HL-60 (cell line): Measurements from ENCODE around the gene ZNF444.

ENCODE experiments used
- CTCF ChIP-seq: IDR thresholded peaks from one replicate; pipeline ENCODE4 v1.5.1; 2011; ENCODE audit warnings: low read length, control low read depth, inconsistent platforms; ENCODE audit not compliant: insufficient read depth
- REST ChIP-seq: IDR thresholded peaks from 2 replicates; pipeline ENCODE4 v1.6.1; 2012; ENCODE audit warnings: low read depth; ENCODE audit not compliant: insufficient replicate concordance
- SPI1 ChIP-seq: IDR thresholded peaks from 2 replicates; pipeline ENCODE4 v1.6.1; 2012; ENCODE audit warnings: low read depth, mild to moderate bottlenecking, borderline replicate concordance

GRCh38 chr19:56099638-56100539 lies 41.2 kb upstream of the ZNF444 start:
- TF ChIP-seq CTCF (no peak), REST (no peak), SPI1 (no peak)
